HG02763 (cell line): ENCODE measurements around the gene CNKSR1.

ENCODE experiments used
- ATAC-seq: cut with Tn5 transposase; IDR thresholded peaks from one replicate; pipeline ENCODE4 v1.9.1; 2021; ENCODE audit warnings: mild to moderate bottlenecking, moderate library complexity; ENCODE audit not compliant: unreplicated experiment

The CNKSR1 gene

DNA sequence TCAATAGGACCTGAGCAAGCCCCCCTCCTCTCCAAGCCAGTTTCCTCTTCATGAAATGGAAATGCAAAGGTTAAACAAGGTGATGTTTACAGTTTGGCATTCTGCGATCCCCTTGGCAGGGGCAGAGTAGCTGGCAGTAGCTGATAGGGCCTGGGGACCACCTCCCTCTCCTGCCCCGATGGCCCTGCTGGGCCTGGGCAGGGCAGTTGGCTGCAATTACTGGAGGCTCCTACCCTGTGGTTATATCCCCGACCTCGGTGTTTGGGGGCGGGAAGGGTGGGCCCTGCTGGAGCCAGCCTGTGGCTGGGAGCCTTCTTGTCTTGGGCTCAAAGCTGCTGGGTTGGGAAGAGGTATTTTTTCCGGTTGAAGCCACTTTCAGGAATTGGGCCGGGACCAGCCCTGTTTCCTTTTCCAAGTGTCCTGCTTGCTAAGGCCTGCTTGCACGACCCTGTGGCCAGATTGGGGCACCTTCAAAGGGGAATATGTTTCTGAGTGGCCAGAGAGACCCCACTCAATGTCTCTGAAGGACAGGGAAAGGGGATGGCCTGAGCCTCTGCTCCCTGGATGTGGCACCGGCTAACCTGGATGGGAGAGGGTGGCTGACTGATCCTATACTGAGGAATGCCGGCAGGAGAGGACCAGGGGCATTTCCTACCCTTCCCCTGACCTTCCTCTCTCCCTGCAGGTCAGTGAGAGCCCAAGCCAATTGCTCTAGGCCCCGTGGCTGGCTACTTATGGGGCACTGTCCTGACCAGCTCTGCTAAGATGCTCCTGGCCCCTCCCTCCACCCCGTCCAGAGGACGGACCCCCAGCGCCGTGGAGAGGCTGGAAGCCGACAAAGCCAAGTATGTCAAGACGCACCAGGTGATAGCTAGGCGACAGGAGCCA, 16.5 kb upstream of the CNKSR1 start:
- no peak for ATAC-seq

DNA sequence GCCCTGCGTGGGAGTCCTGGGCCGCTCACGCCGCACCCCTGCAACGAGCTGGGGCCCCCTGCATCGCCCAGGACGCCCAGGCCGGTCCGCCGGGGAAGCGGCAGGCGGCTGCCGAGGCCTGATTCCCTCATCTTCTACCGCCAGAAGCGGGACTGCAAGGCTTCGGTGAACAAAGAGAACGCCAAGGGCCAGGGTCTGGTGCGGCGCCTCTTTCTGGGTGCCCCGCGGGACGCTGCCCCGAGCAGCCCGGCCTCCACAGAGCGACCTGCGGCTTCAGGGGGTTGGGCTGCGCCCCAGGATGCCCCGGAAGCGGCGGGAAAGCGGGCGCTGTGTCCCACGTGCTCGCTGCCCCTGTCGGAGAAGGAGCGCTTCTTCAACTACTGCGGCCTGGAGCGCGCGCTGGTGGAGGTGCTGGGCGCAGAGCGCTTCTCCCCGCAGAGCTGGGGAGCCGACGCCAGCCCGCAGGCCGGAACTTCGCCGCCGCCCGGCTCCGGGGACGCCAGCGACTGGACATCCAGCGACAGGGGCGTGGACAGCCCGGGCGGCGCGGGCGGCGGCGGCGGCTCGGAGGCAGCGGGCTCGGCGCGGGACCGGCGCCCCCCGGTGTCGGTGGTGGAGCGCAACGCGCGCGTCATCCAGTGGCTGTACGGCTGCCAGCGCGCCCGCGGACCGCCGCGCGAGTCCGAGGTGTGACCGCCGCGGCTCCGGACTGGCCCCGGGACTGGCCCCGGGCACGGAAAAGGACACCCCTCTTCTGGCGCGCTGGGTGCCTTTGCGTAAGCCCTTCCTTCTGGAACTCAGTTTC, 15.7 kb upstream of the CNKSR1 start:
- ATAC-seq, result no peak

DNA sequence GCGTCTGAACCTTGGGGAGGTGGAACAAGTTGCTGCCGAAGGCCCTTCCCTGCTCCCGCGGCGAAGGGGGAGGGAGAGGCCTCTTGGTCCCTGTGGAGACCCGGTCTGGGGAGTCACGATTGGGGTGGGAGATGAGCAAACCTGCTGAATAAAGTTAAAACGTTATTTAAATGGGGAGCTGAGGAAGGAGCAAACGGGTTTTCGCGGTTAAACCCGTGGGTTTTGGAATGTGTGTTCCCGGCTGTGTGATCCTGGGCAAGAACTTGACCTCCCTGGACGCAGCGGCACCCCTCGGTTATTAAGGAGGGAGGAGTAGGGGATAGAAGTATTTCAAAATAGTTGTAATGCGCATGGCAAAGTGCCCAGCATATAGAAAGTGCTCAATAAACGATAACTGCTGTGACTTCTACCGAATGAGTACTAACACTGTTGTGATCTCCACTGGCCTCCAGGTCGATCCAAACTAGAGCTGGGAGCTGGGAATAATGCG, 15.0 kb upstream of the CNKSR1 start:
- ATAC-seq, result no peak

DNA sequence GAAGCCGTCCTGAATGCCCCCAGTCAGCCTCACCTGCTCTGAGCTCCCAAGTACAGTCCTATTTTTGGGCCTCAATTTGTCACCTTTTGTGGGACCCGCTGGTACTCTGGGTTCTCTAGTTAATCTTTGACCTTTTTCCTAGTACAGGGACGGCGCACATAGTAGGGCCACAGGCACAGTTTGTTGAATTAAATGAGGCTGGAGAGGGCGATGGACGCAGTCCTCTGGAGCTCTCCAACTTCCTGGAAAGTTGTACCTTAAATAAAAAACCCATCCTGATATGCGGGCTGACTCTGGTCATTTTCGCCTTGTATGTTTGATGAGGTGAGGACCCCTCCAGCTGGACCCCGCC, 13.6 kb upstream of the CNKSR1 start:
- no peak for ATAC-seq

DNA sequence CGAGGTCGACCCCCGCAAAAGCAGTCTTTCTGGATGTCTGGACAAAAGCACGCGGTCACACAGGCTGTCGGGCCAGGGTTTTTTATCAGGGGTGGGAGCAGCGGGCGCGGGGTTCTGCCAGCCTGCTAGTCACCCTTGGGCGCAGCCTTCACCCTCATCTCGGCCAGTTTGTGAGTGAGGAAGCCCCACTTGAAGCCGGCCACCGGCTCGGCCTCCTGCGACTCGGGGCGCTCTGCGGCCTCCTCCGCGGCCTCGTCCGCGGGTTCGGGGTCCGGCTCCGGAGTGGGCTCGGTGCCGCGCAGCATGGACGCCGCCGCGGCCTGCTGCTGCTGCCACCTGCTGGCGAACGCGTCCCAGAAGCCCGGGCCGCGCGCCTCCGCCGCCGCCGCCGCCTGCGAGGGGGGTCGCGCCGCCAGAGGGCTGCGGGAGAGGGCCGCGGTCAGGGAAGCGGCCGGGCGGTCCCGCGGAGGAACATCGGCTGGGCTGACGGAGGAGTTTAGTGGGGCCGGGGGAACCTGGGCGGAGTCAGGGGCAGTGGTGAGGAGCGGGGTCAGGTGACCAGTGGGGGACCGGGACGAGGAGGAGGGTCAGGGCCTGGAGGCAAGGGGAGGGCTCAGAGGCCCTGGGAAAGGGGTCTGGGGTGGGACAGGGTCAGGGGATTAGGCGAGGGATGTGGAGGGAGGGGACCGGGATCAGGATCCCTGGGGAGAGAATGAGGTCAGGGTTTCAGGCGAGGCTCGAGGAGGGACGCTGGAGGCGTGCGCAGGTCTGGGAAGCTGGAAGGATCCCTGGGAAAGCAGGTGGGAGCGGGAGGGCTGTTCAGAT, 13.0 kb upstream of the CNKSR1 start:
- ATAC-seq, result no peak

DNA sequence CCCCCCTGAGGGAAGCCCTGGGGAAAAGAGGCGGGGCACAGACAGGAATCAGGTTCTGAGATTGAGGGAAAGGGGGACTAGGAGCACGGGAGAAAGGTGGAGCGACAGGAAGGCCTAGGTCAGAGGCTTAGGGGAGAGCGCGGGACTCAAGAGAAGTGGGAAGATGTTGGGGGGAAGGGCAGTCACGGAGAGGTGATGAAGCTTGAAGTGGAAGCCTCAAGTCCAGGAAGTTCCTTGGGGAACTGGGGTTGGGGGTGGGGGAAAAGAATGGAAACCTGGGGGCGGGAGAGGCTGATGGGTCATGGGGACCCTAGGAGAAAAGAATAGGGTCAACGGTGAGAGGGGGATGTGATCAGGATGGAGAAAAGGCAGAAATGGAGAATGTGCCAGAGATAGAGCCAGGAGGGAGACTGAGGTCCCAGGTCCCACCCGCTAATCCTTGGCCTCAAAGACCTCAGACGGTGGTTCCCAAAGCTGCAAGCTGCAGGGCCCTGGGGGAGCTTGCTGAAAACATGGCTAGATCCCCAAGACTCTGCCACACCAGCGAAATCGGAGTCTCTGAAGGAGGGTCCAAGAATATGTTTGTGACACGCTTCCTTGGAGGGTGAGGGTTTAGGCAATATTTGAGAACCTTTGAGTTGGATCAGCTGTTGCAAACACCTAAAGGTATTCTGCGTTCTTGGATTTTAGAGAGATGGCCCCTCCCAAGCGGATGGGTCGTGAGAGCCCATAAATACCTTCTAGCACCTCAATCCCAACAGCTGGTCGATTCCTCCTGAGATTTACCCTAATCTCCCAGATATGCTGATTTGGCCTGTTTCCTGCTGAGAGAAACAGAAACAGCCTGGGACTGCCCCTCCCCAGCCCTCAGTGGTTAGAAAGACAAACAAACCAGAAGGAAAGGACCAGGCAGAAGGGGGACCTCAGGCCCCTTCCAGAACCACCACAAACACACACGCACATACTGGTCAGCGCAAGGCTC, 12.1 kb upstream of the CNKSR1 start:
- no peak for ATAC-seq

DNA sequence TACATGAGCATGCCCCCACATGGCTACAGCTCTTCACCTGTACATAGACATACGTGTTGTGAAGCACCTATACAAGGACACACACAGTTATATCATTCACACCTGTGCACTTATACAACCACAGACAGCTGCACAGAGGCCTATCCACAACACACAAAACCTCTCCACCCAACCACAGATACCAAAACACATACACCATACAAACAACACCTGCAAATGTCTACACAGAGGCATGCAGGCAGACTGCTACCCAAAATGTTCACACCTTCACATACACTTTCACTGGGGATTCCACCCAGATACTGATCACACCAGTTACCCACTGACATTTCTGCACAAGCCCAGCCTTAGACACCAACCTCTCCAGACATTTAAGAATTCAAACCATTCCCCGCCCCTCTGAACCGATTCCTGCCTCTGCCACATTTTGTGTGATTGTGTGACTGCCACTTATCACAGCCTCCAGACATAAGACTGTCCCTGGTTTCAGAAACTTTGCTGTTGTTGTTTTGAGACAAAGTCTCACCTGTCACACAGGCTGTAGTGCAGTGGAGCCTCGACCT, 10.5 kb upstream of the CNKSR1 start:
- no peak for ATAC-seq

DNA sequence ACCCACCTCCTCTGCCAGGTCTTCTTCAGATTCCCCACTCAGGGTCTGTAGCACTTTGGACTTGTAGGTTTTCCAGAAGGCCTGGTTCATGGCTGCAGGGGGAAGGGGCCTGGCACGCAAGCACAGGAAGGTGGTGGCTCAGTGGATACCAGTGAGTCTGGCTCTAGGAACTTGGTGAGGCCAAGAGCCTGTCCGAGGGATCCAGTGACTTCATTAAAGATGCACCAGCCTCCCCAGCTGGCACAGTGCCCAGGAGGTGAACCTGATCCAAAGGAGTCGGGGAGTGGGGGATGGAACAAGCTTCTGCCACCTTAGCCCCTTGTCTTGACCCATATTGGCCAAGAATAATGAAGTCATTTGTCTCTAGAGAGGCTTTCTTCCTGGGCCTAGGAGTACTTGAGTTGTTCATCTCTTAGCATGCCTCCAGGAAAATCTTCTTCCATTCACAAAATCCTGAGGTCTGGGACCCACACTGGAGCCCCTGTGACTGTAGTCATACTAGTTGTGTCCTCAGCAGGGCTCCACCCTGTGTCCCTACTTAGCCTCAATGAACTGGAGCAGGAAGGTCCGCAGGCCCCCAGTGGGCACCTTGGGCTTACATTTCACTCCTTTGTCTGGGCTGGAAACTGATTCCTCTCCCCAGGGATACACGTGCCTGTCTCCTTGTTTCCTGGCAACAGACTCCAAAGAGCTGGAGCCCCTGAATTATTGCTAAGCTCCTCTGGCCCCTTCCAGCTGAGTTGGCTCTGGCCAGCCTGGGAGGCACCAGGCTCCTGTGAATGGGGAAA, 8.7 kb upstream of the CNKSR1 start, which contains the start of gene C1orf232:
Gene C1orf232, minus strand, starts transcription at position 554 of the 788 bp plus-strand sequence. Its CDS starts 464 bp downstream, at position 90.
- ATAC-seq, result no peak

DNA sequence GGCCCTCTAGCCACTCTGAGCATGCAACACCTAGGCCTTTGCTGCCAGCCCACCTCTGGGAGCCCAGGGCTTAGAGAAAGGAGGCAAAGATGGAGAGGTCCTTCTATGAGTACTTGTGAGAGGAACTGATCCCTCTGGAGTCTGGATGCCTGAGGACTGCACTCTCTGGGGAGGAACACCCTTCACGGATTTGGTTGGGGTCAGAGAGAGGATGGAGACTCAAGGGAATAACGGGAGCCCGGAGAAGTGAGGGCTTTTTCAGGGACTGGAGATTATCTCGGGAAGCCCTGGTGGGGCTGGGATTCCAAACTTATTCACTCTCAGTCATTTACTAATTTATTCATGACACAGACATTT, 8.1 kb upstream of the CNKSR1 start:
- ATAC-seq, result no peak

DNA sequence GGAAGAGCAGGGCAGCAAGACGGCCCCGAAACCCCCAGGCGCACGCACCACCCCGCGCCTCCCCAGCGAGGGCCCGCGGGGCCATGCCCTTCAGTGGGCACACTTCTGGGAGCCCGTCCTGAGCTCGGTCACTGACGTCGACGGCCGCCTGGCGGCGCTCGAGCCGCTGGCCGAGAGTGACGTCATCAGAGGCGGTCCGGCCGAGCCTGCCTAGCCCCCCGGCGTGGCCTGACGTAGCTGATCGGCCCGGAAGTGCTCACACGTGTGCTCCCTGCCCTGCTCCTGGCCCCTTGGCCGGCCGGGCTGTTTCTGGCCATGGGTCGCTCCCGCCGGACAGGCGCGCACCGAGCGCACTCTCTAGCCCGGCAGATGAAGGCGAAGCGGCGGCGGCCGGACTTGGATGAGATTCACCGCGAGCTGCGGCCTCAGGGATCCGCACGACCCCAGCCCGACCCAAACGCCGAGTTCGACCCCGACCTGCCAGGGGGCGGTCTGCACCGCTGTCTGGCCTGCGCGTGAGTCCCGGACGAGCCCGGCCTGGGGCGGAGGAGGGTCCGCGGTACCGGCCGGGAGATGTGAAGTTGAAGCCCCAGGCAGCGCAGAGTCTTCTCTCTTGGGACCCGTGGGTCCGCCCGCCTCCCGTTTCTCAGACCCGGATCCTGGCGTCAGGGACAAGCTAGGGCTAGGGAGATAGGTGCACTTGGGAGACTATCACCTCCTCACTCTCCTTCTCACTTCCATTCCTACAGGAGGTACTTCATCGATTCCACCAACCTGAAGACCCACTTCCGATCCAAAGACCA, 7.4 kb upstream of the CNKSR1 start, which contains the start of gene ZNF593:
Gene ZNF593, plus strand, starts transcription at position 240 of the 803 bp plus-strand sequence. Its CDS starts 76 bp downstream, at position 316.
- ATAC-seq, result peak; percentile 80

DNA sequence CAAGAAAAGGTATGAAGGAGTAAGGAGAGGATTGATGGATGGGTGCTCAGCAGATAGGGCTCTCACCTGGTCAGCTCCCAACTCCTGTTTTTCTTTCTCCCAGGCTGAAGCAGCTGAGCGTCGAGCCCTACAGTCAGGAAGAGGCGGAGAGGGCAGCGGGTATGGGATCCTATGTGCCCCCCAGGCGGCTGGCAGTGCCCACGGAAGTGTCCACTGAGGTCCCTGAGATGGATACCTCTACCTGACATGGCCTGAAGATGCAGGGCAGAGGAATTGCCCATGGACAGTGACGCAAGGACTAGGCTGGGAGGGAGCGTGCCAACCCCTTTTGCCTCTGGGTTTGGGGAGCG, 6.8 kb upstream of the CNKSR1 start:
- ATAC-seq, result no peak

DNA sequence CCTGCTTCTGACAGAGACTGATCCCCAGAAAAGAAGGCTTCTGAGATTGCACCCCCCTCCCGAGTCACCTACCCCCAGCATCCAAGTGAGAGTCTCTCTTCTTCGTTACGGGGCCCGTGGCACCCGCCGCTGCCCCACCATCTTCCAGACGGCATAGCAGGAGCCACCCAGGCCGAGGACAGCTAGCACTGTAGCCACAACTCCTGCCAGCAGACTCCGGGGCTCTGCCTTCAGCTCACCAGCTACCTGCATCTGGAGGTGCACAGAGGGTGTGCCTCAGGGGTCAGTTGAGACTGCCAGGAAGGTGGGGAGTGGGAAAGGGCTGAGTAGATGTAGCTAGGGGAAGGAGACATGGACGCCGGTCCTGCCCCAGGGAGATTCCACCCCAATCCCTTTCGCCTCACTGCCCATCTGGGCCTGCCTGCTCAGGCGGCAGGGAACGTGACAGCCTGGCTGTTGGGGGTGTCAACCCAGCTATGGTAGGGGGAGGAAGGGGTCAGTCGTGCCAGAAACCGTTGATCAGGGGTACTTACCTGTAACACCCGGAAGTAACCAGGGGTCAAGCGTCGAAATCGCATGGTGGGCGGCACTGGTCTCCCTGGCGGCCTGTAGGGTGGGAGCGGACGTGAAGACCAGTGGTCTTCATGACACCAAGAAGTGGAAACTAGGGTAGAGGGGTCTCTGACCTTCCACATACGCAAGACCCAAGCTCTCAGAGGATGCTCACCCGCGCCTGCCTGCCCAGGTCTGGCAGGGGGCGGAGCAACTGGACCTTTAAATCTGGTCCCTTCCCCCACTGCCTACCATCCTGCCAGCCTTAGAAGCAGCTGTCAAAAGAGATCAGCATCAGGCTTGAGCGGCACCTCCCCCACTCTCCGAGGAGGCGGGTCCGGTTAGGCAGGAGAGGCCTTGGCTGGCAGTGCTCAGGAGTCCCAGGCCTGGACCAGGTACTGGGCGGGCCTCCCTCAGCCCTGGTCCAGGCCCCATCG, 5.9 kb upstream of the CNKSR1 start, which contains the start of gene ZNF593OS:
Gene ZNF593OS, minus strand, starts transcription at position 749 of the 989 bp plus-strand sequence. Its CDS starts 171 bp downstream, at position 578.
- ATAC-seq, result no peak

DNA sequence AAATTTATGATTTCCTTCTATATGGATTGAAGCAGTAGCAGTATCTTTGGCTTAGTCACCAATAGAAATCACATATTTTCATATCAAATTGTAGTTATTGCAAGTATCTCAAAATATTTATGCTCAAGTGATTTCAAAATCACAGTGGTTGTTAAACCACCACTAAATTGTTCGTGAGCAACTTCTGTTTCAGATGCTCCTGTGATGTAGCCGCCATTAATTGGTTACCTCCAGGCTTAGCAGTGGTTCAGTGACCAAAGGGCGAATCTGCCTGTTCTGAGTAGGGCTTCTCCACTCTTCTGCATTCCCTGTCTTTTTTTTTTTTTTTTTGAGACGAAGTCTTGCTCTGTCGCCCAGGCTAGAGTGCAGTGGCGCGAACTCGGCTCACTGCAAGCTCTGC, 1.9 kb upstream of the CNKSR1 start:
- no peak for ATAC-seq

DNA sequence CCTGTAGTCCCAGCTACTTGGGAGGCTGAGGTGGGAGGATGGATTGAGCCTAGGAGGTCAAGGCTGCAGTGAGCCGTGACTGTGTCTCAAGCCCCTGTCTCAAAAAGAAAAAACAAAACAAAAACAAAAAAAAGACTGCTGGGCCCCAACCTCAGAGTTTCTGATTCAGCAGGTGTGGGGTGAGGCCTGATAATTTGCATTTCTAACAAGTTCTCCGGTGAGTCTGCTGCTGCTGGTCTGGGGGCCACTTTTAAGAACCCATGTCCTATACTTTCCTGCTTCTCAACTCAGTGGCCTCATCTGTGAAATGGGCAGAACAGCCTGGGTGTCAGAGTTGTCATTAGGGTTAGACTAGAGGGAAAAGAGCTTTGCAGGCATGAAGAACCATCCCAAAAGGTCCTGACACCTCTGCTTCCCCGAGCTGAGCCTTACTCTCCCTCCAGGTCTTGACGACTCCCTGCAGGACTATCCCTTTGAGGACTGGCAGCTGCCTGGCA, 2.8 kb downstream of the CNKSR1 start:
- ATAC-seq, result no peak

DNA sequence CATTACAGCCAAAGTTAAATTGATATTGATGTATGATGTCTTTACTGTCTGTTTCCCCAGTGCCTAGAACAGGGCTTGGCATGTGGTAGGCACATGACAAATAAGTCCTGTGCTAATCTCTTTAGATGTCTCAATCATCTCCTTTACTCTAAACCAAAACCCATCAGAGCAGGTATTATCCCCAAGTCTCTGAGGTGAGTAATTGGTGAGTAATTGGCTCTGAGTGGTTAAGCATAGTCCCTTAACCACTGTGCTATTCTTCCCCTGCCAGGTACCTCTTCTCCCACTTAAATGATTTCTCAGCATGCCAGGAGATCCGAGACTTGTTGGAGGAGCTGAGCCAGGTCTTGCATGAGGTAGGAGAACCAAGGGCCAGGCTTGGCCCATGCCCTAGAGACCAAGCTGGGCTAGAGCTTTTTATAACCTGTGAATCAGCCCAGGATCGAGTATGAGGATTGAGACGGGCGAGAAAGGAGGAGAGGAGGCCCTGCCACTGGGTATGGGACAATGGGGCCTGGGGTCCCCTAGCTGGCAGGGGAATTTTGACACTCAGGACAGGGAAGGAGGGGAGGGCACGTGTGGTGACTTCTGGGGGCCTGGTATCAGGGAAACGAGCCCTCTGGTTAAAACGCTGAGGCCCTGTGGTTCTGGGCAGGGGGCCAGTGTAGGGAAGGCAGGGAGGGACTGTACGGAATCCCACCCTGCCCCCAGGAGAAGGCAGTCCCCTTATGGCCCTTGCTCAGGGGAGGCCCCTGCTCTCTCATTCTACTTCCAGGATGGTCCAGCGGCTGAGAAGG, 4.5 kb downstream of the CNKSR1 start:
- no peak for ATAC-seq

DNA sequence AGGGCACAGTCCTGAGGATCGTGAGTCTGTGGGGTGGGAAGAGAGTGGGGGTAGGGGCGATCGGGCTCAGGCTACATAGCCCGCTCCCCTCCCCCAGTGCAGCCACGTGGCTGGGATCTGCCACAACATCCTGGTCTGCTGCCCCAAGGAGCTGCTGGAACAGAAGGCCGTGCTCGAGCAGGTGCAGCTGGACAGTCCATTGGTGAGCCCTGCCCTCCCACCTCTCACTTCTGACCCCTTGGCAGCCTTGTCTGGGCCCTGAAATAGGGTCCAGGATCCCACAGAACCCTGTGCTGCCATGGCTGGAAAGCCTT, 5.0 kb downstream of the CNKSR1 start:
- ATAC-seq, result no peak
